Measurements from ENCODE around the gene RCAN3.
"Not testable (repeated sequence)": the region's sequence is repeated elsewhere in the genome, so short reads cannot be mapped to it uniquely, and the experiment has no call there.

Gene RCAN3

GRCh38 chr1:24486331-24487065 is 16.1 kb upstream of the RCAN3 start:
- no peak for DNase-seq (ENCODE audit: low read depth in 2 of 2)

- DNase-seq (ENCODE audit: low read depth in 2 of 2): no peak
Measured at GRCh38 chr1:24487455-24487854, 15.2 kb upstream of the RCAN3 start.

- peak; percentile 48 to 75 for DNase-seq (ENCODE audit: low read depth in 2 of 2)
Measured at GRCh38 chr1:24488159-24488558, 14.5 kb upstream of the RCAN3 start.

- DNase-seq (ENCODE audit: low read depth in 2 of 2): no peak
Measured at GRCh38 chr1:24489674-24490073, 13.0 kb upstream of the RCAN3 start.

GRCh38 chr1:24490101-24490781 is 12.4 kb upstream of the RCAN3 start:
- no peak for DNase-seq (ENCODE audit: low read depth in 2 of 2)

GRCh38 chr1:24491577-24492360 is 10.9 kb upstream of the RCAN3 start:
- no peak for DNase-seq (ENCODE audit: low read depth in 2 of 2)

- DNase-seq (ENCODE audit: low read depth in 2 of 2): not testable (repeated sequence)
Measured at GRCh38 chr1:24492935-24493334, 9.7 kb upstream of the RCAN3 start.

- DNase-seq (ENCODE audit: low read depth in 2 of 2): no peak
Measured at GRCh38 chr1:24493785-24494184, 8.9 kb upstream of the RCAN3 start.

- no peak for DNase-seq (ENCODE audit: low read depth in 2 of 2)
Measured at GRCh38 chr1:24498589-24498988, 4.0 kb upstream of the RCAN3 start.

GRCh38 chr1:24500448-24501048 is 2.1 kb upstream of the RCAN3 start:
- no peak for DNase-seq (ENCODE audit: low read depth in 2 of 2)

GRCh38 chr1:24501371-24502064 is 1.1 kb upstream of the RCAN3 start:
- no peak for DNase-seq (ENCODE audit: low read depth in 2 of 2)

- DNase-seq (ENCODE audit: low read depth in 2 of 2): peak; percentile 54 to 66
Measured at GRCh38 chr1:24502065-24502708, 449 bp upstream of the RCAN3 start.

GRCh38 chr1:24503059-24503751 is 569 bp downstream of the RCAN3 start:
- DNase-seq (ENCODE audit: low read depth in 2 of 2): no peak

GRCh38 chr1:24503870-24504523 is 1.4 kb downstream of the RCAN3 start:
- DNase-seq (ENCODE audit: low read depth in 2 of 2): no peak

GRCh38 chr1:24504560-24504959 is 1.9 kb downstream of the RCAN3 start:
- no peak for DNase-seq (ENCODE audit: low read depth in 2 of 2)

GRCh38 chr1:24505816-24506215 is 3.2 kb downstream of the RCAN3 start:
- DNase-seq (ENCODE audit: low read depth in 2 of 2): no peak

- no peak for DNase-seq (ENCODE audit: low read depth in 2 of 2)
Measured at GRCh38 chr1:24506691-24507381, 4.2 kb downstream of the RCAN3 start.

GRCh38 chr1:24507405-24507804 is 4.8 kb downstream of the RCAN3 start:
- DNase-seq (ENCODE audit: low read depth in 2 of 2): no peak

GRCh38 chr1:24508911-24509310 is 6.3 kb downstream of the RCAN3 start:
- no peak for DNase-seq (ENCODE audit: low read depth in 2 of 2)

Data from stimulated activated CD8-positive, alpha-beta memory T cell treated with anti-CD3 and anti-CD28 coated beads, Interleukin-7, amount 100 ng/mL, for 4 hours (primary cell).